HG03460 (cell line): ENCODE measurements around the gene SPINK4.

Experiments used
- ATAC-seq: cut with Tn5 transposase; IDR thresholded peaks from one replicate; pipeline ENCODE4 v1.9.1; 2021; ENCODE audit not compliant: unreplicated experiment

SPINK4 gene

DNA sequence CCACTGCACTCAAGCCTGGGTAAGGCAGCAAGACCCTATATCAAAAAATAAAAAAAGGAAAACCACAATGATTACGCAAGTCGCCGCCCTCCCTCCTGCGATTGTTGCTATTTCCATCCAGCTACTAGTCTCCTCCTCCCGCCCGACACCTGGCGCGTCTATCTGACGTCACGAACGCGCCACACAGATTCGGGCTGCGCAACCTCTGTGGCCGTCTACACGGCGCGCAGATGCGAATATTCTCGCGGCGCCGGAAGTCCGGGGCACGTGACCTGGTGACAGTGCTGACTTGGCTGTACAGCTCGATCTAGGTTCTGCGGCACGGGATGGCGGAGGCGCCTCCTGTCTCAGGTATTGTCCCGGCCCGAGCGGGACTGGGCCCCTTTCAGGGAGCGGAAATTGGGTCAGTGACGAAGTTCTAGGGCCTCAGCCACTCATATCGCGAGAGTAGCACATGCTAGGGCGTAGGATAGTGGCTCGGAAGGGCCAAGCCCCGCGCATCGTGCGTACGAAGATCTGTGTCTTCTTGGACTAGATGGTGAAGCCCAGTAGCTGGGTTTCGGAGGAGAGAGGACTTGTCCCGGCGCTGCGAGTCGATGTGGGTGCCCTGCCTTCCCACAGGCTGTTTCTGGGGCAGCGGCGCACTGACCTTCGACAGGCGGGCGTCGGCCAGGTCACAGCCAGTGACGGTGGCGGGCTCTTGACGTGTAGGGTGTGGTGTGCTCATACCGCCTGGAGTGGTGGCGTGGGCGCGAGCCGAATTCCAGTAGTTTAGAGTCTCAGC lies 50.5 kb downstream of the SPINK4 start, which contains the start of gene NFX1:
Gene NFX1, plus strand, starts transcription at position 270 of the 784 bp plus-strand sequence. Its CDS starts 57 bp downstream, at position 327.
- peak; percentile 89 for ATAC-seq

- no peak for ATAC-seq
These were observed 51.0 kb downstream of the SPINK4 start for GRCh38 chr9:33291031-33291397.

- ATAC-seq: no peak
These were observed 51.9 kb downstream of the SPINK4 start for GRCh38 chr9:33291901-33292300.

GRCh38 chr9:33293782-33294181 lies 53.8 kb downstream of the SPINK4 start:
- no peak for ATAC-seq

DNA sequence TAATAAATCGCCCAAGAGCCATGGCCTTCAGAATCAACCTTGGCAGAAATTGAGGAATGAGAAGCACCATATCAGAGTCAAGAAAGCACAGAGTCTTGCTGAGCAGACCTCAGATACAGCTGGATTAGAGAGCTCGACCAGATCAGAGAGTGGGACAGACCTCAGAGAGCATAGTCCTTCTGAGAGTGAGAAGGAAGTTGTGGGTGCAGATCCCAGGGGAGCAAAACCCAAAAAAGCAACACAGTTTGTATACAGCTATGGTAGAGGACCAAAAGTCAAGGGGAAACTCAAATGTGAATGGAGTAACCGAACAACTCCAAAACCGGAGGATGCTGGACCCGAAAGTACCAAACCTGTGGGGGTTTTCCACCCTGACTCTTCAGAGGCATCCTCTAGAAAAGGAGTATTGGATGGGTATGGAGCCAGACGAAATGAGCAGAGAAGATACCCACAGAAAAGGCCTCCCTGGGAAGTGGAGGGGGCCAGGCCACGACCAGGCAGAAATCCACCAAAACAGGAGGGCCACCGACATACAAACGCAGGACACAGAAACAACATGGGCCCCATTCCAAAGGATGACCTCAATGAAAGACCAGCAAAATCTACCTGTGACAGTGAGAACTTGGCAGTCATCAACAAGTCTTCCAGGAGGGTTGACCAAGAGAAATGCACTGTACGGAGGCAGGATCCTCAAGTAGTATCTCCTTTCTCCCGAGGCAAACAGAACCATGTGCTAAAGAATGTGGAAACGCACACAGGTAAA lies 54.9 kb downstream of the SPINK4 start:
- ATAC-seq: no peak

DNA sequence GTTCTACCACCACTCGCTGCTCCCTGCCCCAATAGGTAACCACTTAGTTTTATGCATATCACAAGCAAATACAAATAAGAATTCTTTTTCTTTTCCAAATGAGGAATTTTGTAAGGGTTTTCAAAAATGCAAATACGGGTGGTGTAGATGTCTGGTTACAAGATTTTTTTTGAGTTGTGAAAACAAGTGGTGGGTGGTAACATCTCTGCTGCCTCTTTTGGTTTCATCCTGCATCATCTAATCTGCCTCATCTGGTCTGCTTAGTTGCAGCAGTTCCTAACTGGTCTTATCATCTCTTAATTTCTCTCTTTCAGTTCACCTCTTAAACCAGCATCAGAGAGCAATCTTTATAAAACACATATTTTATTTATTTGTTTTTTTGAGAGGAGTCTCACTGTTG lies 55.6 kb downstream of the SPINK4 start:
- ATAC-seq: peak; percentile 30

DNA sequence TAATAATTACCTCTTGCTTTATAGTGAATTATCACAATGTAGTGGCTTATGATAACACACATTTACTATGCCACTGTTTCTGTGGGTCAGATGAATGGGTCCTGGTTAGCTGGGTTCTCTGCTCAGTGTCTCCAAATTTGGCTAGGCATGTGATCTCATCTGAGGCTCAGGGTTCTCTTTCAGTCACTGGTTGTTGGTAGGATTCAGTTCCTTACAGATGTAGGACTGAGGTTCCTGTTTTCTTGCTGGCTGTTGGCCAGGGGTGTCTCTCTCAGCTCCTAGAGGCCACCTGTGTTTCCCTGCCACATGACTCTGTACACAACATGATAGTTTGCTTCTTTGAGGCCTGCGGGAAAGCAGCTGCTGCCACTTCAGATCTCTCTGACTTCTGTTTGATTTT lies 57.5 kb downstream of the SPINK4 start:
- ATAC-seq: peak; percentile 92
